Measurements from ENCODE around the gene C22orf31. TPM values are rescaled to one million over a fixed set of nuclear protein-coding genes. Genes with fewer than 3 reads are reported as not detected.

The C22orf31 gene
- total RNA-seq, 1 donor from 2014 or later, result 0.41 TPM

- DNase-seq (ENCODE audit: low spot score in 2 of 2) (peak in 1 of 2 donors; percentile 60), FAIRE-seq (no peak)
These were observed 30.2 kb downstream of the C22orf31 start for GRCh38 chr22:29031227-29032011.

GRCh38 chr22:29030618-29031226, 30.9 kb downstream of the C22orf31 start:
- FAIRE-seq (no peak), DNase-seq (ENCODE audit: low spot score in 2 of 2) (peak; percentile 46 to 74)

GRCh38 chr22:29030016-29030617, 31.5 kb downstream of the C22orf31 start:
- FAIRE-seq (no peak), DNase-seq (ENCODE audit: low spot score in 2 of 2) (no peak)

- FAIRE-seq (no peak), DNase-seq (ENCODE audit: low spot score in 2 of 2) (no peak)
These were observed 32.2 kb downstream of the C22orf31 start for GRCh38 chr22:29029202-29030000.

- FAIRE-seq (no peak), DNase-seq (ENCODE audit: low spot score in 2 of 2) (no peak)
These were observed 33.2 kb downstream of the C22orf31 start for GRCh38 chr22:29028468-29028867.

- FAIRE-seq, result no peak
- DNase-seq (ENCODE audit: low spot score in 2 of 2), result no peak
These were observed 35.1 kb downstream of the C22orf31 start for GRCh38 chr22:29026579-29026978.

GRCh38 chr22:29023172-29023796, 38.3 kb downstream of the C22orf31 start:
- FAIRE-seq, result no peak
- no peak for DNase-seq (ENCODE audit: low spot score in 2 of 2)

GRCh38 chr22:29022101-29022817, 39.4 kb downstream of the C22orf31 start:
- FAIRE-seq (no peak), DNase-seq (ENCODE audit: low spot score in 2 of 2) (no peak)

- FAIRE-seq, result no peak
These were observed 43.1 kb downstream of the C22orf31 start for GRCh38 chr22:29018293-29019189.

GRCh38 chr22:29016067-29016938, 45.3 kb downstream of the C22orf31 start:
- FAIRE-seq, result no peak

More at GRCh38 chr22:29018293-29019189, 43.1 kb downstream of the C22orf31 start:
- DNase-seq (ENCODE audit: low spot score in 2 of 2), result no peak

GRCh38 chr22:29014773-29015172, 46.9 kb downstream of the C22orf31 start:
- no peak for FAIRE-seq
- no peak for DNase-seq (ENCODE audit: low spot score in 2 of 2)

More at GRCh38 chr22:29016067-29016938, 45.3 kb downstream of the C22orf31 start:
- no peak for DNase-seq (ENCODE audit: low spot score in 2 of 2)

GRCh38 chr22:29014293-29014692, 47.3 kb downstream of the C22orf31 start:
- DNase-seq (ENCODE audit: low spot score in 2 of 2) (no peak), FAIRE-seq (no peak)

GRCh38 chr22:29012952-29013351, 48.7 kb downstream of the C22orf31 start:
- DNase-seq (ENCODE audit: low spot score in 2 of 2), result no peak
- FAIRE-seq, result no peak

- DNase-seq (ENCODE audit: low spot score in 2 of 2) (no peak), FAIRE-seq (no peak)
These were observed 49.6 kb downstream of the C22orf31 start for GRCh38 chr22:29012101-29012433.

GRCh38 chr22:29011240-29012100, 50.2 kb downstream of the C22orf31 start:
- no peak for FAIRE-seq
- DNase-seq (ENCODE audit: low spot score in 2 of 2), result no peak

- no peak for FAIRE-seq
- no peak for DNase-seq (ENCODE audit: low spot score in 2 of 2)
These were observed 52.5 kb downstream of the C22orf31 start for GRCh38 chr22:29009148-29009547.

Data from frontal cortex (tissue), 4 donors.